Effector memory CD4-positive, alpha-beta T cell (primary cell): Measurements from ENCODE around the gene THEMIS2.

Experiments
- DNase-seq, 3 donors: peaks; one replicate each; pipeline ENCODE4 v3.0.0-alpha.2; 2020
- H3K27ac ChIP-seq: 2 replicates; pipeline ENCODE4 v1.7.0; 2013; ENCODE audit warnings: mild to moderate bottlenecking, low read length, moderate library complexity; ENCODE audit not compliant: insufficient read depth, poor library complexity, severe bottlenecking
- H3K27me3 ChIP-seq: replicated peaks from 2 replicates; pipeline ENCODE4 v1.7.0; 2013; ENCODE audit warnings: mild to moderate bottlenecking, low read length; ENCODE audit not compliant: insufficient read depth, control insufficient read depth, poor library complexity, severe bottlenecking
- H3K36me3 ChIP-seq: 2 replicates; pipeline ENCODE4 v1.7.0; 2013; ENCODE audit warnings: mild to moderate bottlenecking, low read length, moderate library complexity; ENCODE audit not compliant: control insufficient read depth, insufficient read depth
- H3K4me1 ChIP-seq: 2 replicates; pipeline ENCODE4 v1.7.0; 2013; ENCODE audit warnings: low read length, mild to moderate bottlenecking; ENCODE audit not compliant: control insufficient read depth, insufficient read depth, poor library complexity, severe bottlenecking
- H3K4me3 ChIP-seq: 2 replicates; pipeline ENCODE4 v1.7.0; 2013; ENCODE audit warnings: low read length, low read depth, mild to moderate bottlenecking; ENCODE audit not compliant: insufficient read depth, poor library complexity, severe bottlenecking
- H3K9me3 ChIP-seq: 2 replicates; pipeline ENCODE4 v1.7.0; 2013; ENCODE audit warnings: mild to moderate bottlenecking, low read length, moderate library complexity; ENCODE audit not compliant: control insufficient read depth

THEMIS2 gene

GRCh38 chr1:27915082-27915575 is 42.8 kb downstream of the THEMIS2 start:
- no peak for DNase-seq
- Histone ChIP-seq H3K4me3 (no peak overlapping the region), H3K4me1 (peaks cover 6% of the 10 kb centered on the region), H3K27ac (peak overlapping the region; percentile 55), H3K27me3 (no peaks in the 10 kb centered on the region), H3K9me3 (no peaks in the 10 kb centered on the region), H3K36me3 (peaks cover 5% of the 10 kb centered on the region)

- Histone ChIP-seq H3K4me3 (no peak overlapping the region), H3K4me1 (no peaks in the 10 kb centered on the region)
- DNase-seq, result no peak
Observed at GRCh38 chr1:27922272-27922671, 49.9 kb downstream of the THEMIS2 start.

GRCh38 chr1:27928216-27928954 is 56.0 kb downstream of the THEMIS2 start:
- H3K27ac ChIP-seq, result no peak overlapping the region
- no peaks in the 10 kb centered on the region for H3K4me1 ChIP-seq
- H3K9me3 ChIP-seq, result no peaks in the 10 kb centered on the region
- DNase-seq, result no peak
- H3K36me3 ChIP-seq, result no peaks in the 10 kb centered on the region
- no peaks in the 10 kb centered on the region for H3K27me3 ChIP-seq
- no peak overlapping the region for H3K4me3 ChIP-seq

More at GRCh38 chr1:27922272-27922671, 49.9 kb downstream of the THEMIS2 start:
- H3K36me3 ChIP-seq, result no peaks in the 10 kb centered on the region
- H3K27ac ChIP-seq, result no peak overlapping the region
- H3K9me3 ChIP-seq, result no peaks in the 10 kb centered on the region
- no peaks in the 10 kb centered on the region for H3K27me3 ChIP-seq

- no peak for DNase-seq
- no peaks in the 10 kb centered on the region for H3K9me3 ChIP-seq
- no peak overlapping the region for H3K27ac ChIP-seq
- H3K4me3 ChIP-seq, result no peak overlapping the region
- H3K36me3 ChIP-seq, result no peaks in the 10 kb centered on the region
- peaks cover 5% of the 10 kb centered on the region for H3K4me1 ChIP-seq
- H3K27me3 ChIP-seq, result no peaks in the 10 kb centered on the region
Observed at GRCh38 chr1:27931184-27931583, 58.8 kb downstream of the THEMIS2 start.

- Histone ChIP-seq H3K36me3 (no peaks in the 10 kb centered on the region), H3K27me3 (no peaks in the 10 kb centered on the region), H3K9me3 (no peaks in the 10 kb centered on the region), H3K27ac (no peak overlapping the region), H3K4me3 (no peak overlapping the region), H3K4me1 (peaks cover 5% of the 10 kb centered on the region)
- DNase-seq, result no peak
Observed at GRCh38 chr1:27931759-27932158, 59.4 kb downstream of the THEMIS2 start.

GRCh38 chr1:27934818-27935549 is 62.6 kb downstream of the THEMIS2 start, which contains the start of gene SMPDL3B:
Gene SMPDL3B (plus strand): TSS chr1:27935000. CDS start chr1:27935184, 184 bp downstream.
- Histone ChIP-seq H3K4me1 (peaks cover 5% of the 10 kb centered on the region), H3K36me3 (no peaks in the 10 kb centered on the region), H3K27ac (no peak within 1 kb of the TSS), H3K27me3 (no peaks in the 10 kb centered on the region), H3K9me3 (no peaks in the 10 kb centered on the region), H3K4me3 (no peak within 1 kb of the TSS)
- DNase-seq, result no peak

GRCh38 chr1:27935721-27936120 is 63.4 kb downstream of the THEMIS2 start:
- H3K4me1 ChIP-seq, result peaks cover 10% of the 10 kb centered on the region
- no peak overlapping the region for H3K27ac ChIP-seq
- no peaks in the 10 kb centered on the region for H3K9me3 ChIP-seq
- DNase-seq, result no peak
- no peaks in the 10 kb centered on the region for H3K36me3 ChIP-seq
- no peak overlapping the region for H3K4me3 ChIP-seq
- no peaks in the 10 kb centered on the region for H3K27me3 ChIP-seq
